K562 (cell line): ENCODE data around the gene AVPR1B. TPM values are rescaled to one million over a fixed set of nuclear protein-coding genes. Genes with fewer than 3 reads are reported as not detected.
A peak's percentile ranks its signal among the peaks of the same experiment; 100 is the strongest.

Source experiments
- ARID1B ChIP-seq: fragments of 450-650 bp; IDR thresholded peaks from 2 replicates; pipeline ENCODE4 v1.6.1; 2016; ENCODE audit warnings: antibody characterized with exemption, mild to moderate bottlenecking, inconsistent platforms
- ATF1 ChIP-seq, 2 experiments: fragments of 450-650 bp in 1 of 2; IDR thresholded peaks; 2 replicates each; pipeline ENCODE4 v1.6.1; 2016; ENCODE audit warnings: missing compliant biosample characterization in 1 of 2, missing genetic modification characterization in 1 of 2
- CREB1 ChIP-seq, 2 experiments: sonication (generic) in 1 of 2; formaldehyde crosslinking in 1 of 2; IDR thresholded peaks; 2 replicates each; pipeline versions ENCODE4 v1.6.1 to v1.8.0; 2012 to 2022; ENCODE audit warnings: inconsistent platforms in 1 of 2, mild to moderate bottlenecking in 1 of 2, missing genetic modification reagents in 1 of 2, moderate library complexity in 1 of 2
- ELF4 ChIP-seq: fragments of 450-650 bp; formaldehyde crosslinking; IDR thresholded peaks from 2 replicates; pipeline ENCODE4 v1.4.0; 2022; ENCODE audit warnings: missing genetic modification characterization
- GATA2 ChIP-seq: sonication (generic); formaldehyde crosslinking; IDR thresholded peaks from 2 replicates; pipeline ENCODE4 v1.4.0; 2020; ENCODE audit warnings: mild to moderate bottlenecking, missing genetic modification reagents
- HDAC3 ChIP-seq: fragments of 450-650 bp; IDR thresholded peaks from 2 replicates; pipeline ENCODE4 v1.6.1; 2018; ENCODE audit warnings: borderline replicate concordance, mild to moderate bottlenecking, moderate library complexity; ENCODE audit not compliant: partially characterized antibody
- MEIS2 ChIP-seq: fragments of 450-650 bp; IDR thresholded peaks from 2 replicates; pipeline ENCODE4 v1.6.1; 2014; ENCODE audit warnings: mild to moderate bottlenecking; ENCODE audit not compliant: partially characterized antibody
- MLLT1 ChIP-seq, 2 experiments: fragments of 450-650 bp; IDR thresholded peaks; 2 replicates each; pipeline ENCODE4 v1.6.1; 2016
- MNT ChIP-seq, 2 experiments: fragments of 450-650 bp; conservative IDR thresholded peaks; 2 replicates each; pipeline ENCODE4 v1.6.1; 2017; ENCODE audit warnings: mild to moderate bottlenecking in 2 of 2, moderate library complexity in 2 of 2
- POLR3A ChIP-seq: IDR thresholded peaks from 2 replicates; pipeline ENCODE4 v1.6.1; 2011; ENCODE audit warnings: borderline replicate concordance, mild to moderate bottlenecking, moderate library complexity; ENCODE audit not compliant: insufficient read length, insufficient read depth; ENCODE audit errors: extremely low read depth
- PURB ChIP-seq: sonication (generic); formaldehyde crosslinking; IDR thresholded peaks from 2 replicates; pipeline ENCODE4 v1.9.0; 2021; ENCODE audit warnings: low read depth, mild to moderate bottlenecking, missing genetic modification reagents
- TFAP4 ChIP-seq: sonication (generic); formaldehyde crosslinking; IDR thresholded peaks from 2 replicates; pipeline ENCODE4 v1.8.0; 2022; ENCODE audit warnings: missing genetic modification reagents, mild to moderate bottlenecking, moderate library complexity, borderline replicate concordance
- VEZF1 ChIP-seq: fragments of 200-800 bp; sonication (Bioruptor generic); IDR thresholded peaks from 2 replicates; pipeline ENCODE4 v1.6.1; 2017; ENCODE audit warnings: missing genetic modification characterization, missing compliant biosample characterization
- ZNF24 ChIP-seq: fragments of 450-650 bp; IDR thresholded peaks from 2 replicates; pipeline ENCODE4 v1.6.1; 2016
- ZNF311 ChIP-seq: fragments of 250-450 bp; sonication (Bioruptor Pico); IDR thresholded peaks from 2 replicates; pipeline ENCODE4 v1.4.0; 2020; ENCODE audit warnings: mild to moderate bottlenecking, moderate library complexity
- ZNF584 ChIP-seq: fragments of 200-800 bp; sonication (Bioruptor generic); IDR thresholded peaks from 2 replicates; pipeline ENCODE4 v1.6.1; 2016; ENCODE audit warnings: low read depth, mild to moderate bottlenecking, missing genetic modification characterization, missing compliant biosample characterization
- polyA plus RNA-seq, 8 experiments: library from polyadenylated mRNA; depleted of rRNA in 4 of 8; stranded (reverse) in 5 of 8; unstranded in 3 of 8; fragments of >200 nt; fragmentation: Nextera tagmentation in 2 of 8; fragmentation: Illumina TruSeq in 1 of 8; extraction: Ambion mirVana in 2 of 8; extraction: Trizol in 1 of 8; gene quantifications; 2 replicates each; pipeline versions ENCODE4 v1.2.1 to v1.2.3, GENCODE V29; 2011 to 2014; ENCODE audit warnings: inconsistent platforms in 1 of 8, missing spikeins in 1 of 8
- total RNA-seq, 7 experiments: library from RNA; depleted of rRNA in 6 of 7; stranded (reverse); fragments of >200 nt in 6 of 7; fragmentation: Illumina TruSeq in 2 of 7; extraction: Trizol in 2 of 7; gene quantifications; 2 replicates each; pipeline versions ENCODE4 v1.2.1 to v1.2.3, GENCODE V29; 2011 to 2021; ENCODE audit warnings: low replicate concordance in 1 of 7
- TF ChIP-seq, protein P1 (sequence below), 2 experiments: fragments of 250-450 bp in 1 of 2; fragments of 450-650 bp in 1 of 2; sonication (Bioruptor Pico) in 1 of 2; IDR thresholded peaks; 2 replicates each; pipeline versions ENCODE4 v1.6.1 to v1.8.0; 2016 to 2021; ENCODE audit warnings: mild to moderate bottlenecking in 2 of 2, moderate library complexity in 2 of 2, missing compliant biosample characterization in 1 of 2, missing genetic modification characterization in 1 of 2

The AVPR1B gene
- total and polyA plus RNA-seq, 9 of the 15 experiments (the other 6 are each of a cell fraction or from before 2014, with no cell fraction given): not detected

GRCh38 chr1:206066479-206067171, 50.6 kb downstream of the AVPR1B start (continued):
- TF ChIP-seq MLLT1 (IDR thresholded peaks at IDR 0.05): peak in 1 of 2 experiments; percentile 84; a peak in 1 of 4 replicates
- TF ChIP-seq TFAP4 (CRISPR knock-in tag): 0 out of 2 replicates have a peak, but pooled peaks have one; percentile 22
- no peak for TF ChIP-seq ATF1 (CRISPR knock-in tag; IDR thresholded peaks at IDR 0.05)
- TF ChIP-seq ATF1 (tag; IDR thresholded peaks at IDR 0.05): no peak
- no peak for TF ChIP-seq ZNF311 (CRISPR knock-in tag)
- peak; percentile 57 for TF ChIP-seq HDAC3
- TF ChIP-seq ZNF24: no peak
- no peak for TF ChIP-seq PURB (CRISPR knock-in tag)
- TF ChIP-seq ARID1B: peak; percentile 90
- peak; percentile 43; the same call in 1 of the 2 replicates for TF ChIP-seq VEZF1
- peak; percentile 61 for TF ChIP-seq MEIS2
- TF ChIP-seq ELF4: peak; percentile 68; the same call in 1 of the 2 replicates
- TF ChIP-seq, protein P1, sequence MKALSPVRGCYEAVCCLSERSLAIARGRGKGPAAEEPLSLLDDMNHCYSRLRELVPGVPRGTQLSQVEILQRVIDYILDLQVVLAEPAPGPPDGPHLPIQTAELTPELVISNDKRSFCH (CRISPR knock-in tag; IDR thresholded peaks at IDR 0.05): no peak
- TF ChIP-seq, protein P1 (tag; IDR thresholded peaks at IDR 0.05): peak; percentile 48; the same call in 1 of the 2 replicates
- TF ChIP-seq GATA2 (CRISPR knock-in tag): peak; percentile 57; the same call in 1 of the 2 replicates
- no peak for TF ChIP-seq CREB1 (IDR thresholded peaks at IDR 0.05)
- TF ChIP-seq CREB1 (CRISPR knock-in tag; IDR thresholded peaks at IDR 0.05): no peak
- TF ChIP-seq MNT (conservative IDR thresholded peaks at IDR 0.05): 0 out of 4 replicates have a peak, but pooled peaks of 1 of the 2 experiments have one; percentile 26
- TF ChIP-seq POLR3A: no peak
- peak; percentile 54; the same call in 1 of the 2 replicates for TF ChIP-seq ZNF584 (CRISPR knock-in tag)
